ENCODE data around the gene LCN12.

GRCh38 chr9:136983167-136983566 is 31.1 kb downstream of the LCN12 start:
- TF ChIP-seq POLR2AphosphoS5 (IDR thresholded peaks at IDR 0.05; ENCODE audit: low read depth, low read length) = no peak
- TF ChIP-seq POLR2A (IDR thresholded peaks at IDR 0.05; ENCODE audit: low read depth, low read length) = no peak

Measured in GM12891 (cell line).